Stimulated activated CD8-positive, alpha-beta memory T cell treated with anti-CD3 and anti-CD28 coated beads, Interleukin-4, amount 100 ng/mL, for 4 hours (primary cell): ENCODE results near the gene PLXNA2.

Experiments used
- DNase-seq, 2 donors: peaks; one replicate each; pipeline ENCODE4 v3.0.0-alpha.2; 2020; ENCODE audit warnings: low read depth in 2 of 2, low spot score in 1 of 2

The PLXNA2 gene

DNA sequence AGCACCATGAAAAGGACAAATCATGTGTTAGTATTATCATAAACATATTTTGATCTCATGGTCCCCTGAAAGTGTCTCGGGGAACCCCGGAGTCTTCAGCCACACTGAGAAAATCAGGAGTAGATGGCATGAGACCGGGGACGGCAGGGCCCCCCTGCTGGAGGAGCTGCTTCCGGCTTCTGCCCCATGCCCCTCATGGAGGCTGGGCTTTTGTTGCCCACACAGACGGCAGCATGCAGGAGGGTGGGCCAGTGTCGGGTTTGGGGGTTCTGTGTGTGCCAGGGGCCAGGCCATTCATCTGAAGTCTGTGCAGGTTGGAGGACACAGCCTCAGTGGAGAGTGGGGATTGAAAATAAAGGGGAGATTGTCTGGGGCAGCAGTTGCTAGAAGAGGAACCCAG is 258.2 kb downstream of the PLXNA2 start:
- DNase-seq = no peak

- no peak for DNase-seq
These were observed 259.2 kb downstream of the PLXNA2 start for GRCh38 chr1:207984831-207985572.

DNA sequence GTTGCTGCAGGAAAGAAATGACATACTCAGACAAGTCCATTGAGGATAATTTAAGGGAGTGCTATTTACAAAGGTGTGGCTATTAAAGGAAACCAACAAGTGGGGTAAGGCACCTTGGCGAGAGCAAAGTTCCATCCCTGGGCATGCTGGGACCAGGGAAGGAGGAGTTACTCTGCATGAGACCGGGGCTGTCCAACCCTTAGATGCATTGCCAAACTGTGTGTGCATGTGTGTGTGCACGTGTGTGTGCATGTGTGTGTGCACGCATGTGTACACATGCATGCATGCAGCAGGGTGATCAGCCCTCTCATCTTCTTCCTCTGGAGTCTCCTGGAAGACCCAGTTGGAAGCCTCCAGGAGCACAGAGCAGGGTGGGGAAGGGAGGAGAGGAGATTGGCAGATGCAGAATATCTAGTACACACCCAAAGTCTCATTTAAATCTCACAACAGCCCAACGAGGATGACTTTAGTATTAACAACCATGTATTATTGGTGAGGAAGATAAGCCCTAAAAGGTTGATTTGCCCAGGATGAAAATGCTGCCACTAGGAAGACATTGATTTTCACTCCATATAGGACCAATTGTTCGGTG is 261.0 kb downstream of the PLXNA2 start:
- DNase-seq = no peak

DNA sequence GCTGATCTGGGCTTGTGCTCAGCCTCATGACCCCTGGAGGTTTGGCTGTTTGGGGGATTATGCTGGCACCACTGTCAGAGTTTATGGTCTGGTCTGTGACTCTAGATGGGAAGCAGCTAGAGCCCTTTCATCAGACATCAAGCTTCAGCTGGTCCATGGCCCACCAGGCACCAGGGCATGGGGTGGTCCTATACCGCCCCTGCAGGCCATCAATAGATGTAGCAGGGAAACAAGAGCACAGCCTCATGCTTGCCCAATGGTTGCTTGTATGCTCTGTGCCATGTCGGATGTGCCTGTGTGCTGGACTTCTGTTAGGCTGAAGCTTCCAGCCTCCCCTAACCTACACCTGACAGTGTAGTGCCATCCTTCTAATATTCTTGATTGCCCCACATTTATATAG is 262.2 kb downstream of the PLXNA2 start:
- no peak for DNase-seq

DNA sequence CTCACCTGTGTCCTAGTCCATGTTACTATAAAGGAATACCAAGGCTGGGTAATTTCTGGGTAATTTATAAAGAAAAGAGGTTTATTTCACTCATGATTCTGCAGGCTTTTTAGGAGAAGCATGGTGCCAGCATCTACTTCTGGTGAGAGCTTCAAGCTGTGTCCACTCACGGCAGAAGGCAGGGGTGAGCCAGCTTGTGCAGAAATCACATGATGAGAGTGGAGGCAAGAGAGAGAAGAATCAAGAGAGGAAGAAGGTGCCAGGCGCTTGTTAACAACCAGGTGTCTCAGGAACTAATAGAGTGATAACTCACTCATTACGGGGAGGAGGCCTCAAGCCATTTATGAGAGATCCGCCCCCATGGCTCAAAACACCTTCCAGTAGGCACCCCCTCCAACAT is 265.7 kb downstream of the PLXNA2 start:
- no peak for DNase-seq

- no peak for DNase-seq
These were observed 266.3 kb downstream of the PLXNA2 start for GRCh38 chr1:207977876-207978275.

GRCh38 chr1:207973898-207974568 is 270.2 kb downstream of the PLXNA2 start:
- DNase-seq = no peak

- no peak for DNase-seq
These were observed 271.8 kb downstream of the PLXNA2 start for GRCh38 chr1:207972337-207972736.
